HG02981 (cell line): ENCODE measurements around the gene LPCAT3.

ENCODE experiments used
- ATAC-seq: cut with Tn5 transposase; IDR thresholded peaks from one replicate; pipeline ENCODE4 v1.9.1; 2021; ENCODE audit warnings: mild to moderate bottlenecking, moderate library complexity; ENCODE audit not compliant: unreplicated experiment

LPCAT3 gene

DNA sequence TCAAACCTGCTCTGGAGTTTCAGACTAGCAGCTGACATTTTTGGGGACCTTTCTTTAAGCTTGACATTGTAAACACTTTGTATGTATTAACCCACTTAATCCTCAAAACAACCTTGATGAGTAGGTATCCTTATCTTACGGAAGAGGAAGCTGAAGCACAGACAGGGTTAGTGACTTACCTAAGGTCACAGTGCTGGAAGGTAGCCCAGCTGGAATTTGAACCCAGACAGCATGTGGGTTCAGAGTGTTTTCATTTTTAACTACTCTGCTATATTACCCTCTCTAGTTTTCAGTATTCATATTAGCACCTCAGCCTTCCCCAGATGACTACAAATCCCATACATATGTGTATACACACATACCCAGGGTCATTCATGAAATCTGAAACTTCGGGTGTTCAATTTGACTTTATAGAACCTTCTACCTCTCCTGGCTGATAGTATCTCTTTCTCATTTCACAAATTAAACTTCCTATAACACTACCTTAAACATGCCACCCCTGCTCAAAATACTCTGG, 13.9 kb downstream of the LPCAT3 start:
- ATAC-seq: no peak

DNA sequence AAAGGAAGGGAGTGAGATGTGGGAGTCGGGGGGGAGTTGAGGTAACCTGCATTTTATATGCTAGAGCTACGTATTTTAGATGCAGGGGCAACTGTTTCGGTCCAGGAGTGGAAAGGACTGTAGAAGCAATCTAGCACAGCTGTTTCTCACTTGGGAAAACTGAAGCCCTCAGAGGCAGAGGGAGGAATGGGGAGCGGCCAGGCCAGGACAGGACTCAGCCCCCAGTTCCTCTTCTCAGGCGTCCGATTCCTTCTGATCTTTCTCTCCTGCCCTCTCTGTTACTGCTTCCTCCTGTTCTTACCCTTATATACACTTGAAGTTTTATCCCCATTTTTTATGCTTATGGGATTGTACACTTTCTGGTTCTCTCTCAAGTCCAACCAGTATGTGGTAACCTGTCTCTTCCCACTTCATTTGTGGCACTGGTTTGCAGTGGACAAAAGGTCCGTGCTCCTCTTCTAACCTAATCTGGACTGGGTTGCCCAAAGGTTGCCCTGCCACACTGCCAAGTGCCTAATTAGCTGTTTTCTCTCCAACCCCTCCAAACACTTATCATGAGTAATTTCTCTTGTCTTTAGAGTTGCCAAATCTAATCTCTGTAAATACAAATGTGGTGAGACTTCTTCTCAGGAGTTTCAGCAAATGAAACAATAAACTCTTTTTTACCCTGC, 16.2 kb downstream of the LPCAT3 start:
- no peak for ATAC-seq

DNA sequence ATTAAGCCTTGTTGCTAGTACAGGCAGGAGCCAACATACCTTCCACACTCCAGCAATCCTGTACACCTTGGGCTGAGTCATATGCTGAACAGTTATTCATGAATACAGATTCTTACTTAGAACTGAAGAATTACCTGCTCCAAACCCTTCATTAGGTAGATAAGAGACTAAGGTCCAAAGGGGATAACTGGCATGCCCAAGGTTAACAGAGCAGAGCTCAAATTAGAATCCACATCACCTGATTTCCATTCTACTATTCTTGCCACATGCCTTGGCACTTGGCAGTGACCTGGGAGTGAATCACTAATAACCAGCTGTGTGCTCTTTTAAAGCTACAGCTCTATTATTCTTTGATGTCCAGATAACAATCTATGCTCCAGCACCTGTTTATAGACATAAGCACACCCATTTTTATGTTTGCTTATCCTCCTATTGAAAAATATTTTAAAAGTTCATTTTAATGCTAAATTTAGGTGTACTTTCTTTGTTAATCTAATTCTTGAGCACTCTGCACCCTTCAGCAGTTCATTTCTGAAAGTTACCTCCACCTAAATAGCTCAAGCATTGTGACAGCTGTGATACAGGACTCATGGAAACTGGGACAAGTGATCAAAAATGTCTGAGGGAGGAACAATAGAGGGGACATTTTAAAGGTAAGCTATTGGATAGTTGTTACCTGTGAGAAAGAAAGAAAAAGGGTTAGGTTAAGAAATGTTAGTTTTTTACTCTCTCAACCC, 19.4 kb downstream of the LPCAT3 start:
- ATAC-seq: no peak

DNA sequence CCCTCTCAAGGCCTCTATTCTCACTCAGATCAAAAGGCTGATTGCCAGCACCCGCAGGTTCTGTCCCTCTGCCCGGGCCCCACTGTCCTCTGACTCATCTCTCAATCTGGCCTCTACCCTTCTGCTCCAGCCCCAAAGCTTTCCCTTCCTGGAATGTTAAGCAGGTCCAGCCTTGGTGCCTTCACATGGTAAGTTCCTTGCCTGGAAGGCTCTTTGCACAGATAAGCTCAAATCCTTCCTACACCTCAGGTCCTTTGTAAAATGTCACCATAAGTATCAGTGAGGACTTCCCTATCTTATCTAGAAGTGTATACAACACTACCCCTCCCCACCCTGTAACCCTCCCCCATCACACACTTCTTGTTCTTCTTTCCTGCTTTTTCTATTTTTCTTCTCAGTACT, 22.2 kb downstream of the LPCAT3 start:
- ATAC-seq: no peak

DNA sequence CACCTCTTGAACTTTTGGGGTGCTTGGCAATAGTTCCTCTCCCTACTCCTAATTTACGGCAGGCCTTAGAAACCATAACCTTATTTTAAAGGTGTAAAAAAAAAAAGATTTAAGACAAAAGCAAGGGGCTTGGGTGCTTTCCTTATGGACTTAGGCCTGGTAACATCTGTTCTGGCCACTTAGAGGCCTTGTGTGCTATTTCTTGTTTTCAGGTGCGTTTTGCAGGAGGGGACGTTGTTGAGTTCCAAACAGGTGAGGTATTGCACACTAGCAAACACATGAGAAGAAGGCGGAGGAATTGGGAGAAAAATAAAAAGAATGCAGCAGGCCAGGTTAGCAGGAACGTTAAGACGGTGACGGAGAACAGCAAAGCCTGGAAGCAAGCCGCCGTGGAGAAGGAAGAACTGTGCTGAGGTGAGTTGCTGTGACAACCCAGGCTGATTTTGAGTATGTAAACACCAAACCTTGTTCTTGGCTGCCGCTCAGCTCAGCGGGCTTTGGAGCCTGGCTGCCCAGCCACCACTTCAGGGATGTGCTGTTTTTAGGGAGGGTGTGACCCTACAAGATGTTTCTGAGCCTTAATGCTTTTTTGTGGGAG, 30.2 kb downstream of the LPCAT3 start:
- ATAC-seq: no peak

DNA sequence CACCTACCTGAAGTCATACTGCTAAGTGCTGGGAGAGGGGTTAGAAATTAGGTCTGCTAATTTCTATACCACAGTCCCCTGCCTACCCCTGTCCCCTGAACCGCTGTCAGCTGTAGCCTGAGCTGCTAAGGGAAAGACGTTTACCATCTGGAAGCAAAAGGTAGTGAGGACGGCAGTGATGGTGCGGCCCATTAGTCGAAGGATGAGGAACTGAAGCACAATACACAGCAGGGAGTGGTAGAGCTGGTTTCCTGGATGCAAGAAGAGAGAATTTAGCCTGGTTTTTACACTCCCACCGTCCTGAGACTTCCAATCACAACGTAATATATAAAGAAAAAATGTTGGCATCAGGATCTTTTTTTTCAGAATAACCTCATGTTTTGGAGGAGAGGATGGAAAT, 35.7 kb downstream of the LPCAT3 start:
- no peak for ATAC-seq

DNA sequence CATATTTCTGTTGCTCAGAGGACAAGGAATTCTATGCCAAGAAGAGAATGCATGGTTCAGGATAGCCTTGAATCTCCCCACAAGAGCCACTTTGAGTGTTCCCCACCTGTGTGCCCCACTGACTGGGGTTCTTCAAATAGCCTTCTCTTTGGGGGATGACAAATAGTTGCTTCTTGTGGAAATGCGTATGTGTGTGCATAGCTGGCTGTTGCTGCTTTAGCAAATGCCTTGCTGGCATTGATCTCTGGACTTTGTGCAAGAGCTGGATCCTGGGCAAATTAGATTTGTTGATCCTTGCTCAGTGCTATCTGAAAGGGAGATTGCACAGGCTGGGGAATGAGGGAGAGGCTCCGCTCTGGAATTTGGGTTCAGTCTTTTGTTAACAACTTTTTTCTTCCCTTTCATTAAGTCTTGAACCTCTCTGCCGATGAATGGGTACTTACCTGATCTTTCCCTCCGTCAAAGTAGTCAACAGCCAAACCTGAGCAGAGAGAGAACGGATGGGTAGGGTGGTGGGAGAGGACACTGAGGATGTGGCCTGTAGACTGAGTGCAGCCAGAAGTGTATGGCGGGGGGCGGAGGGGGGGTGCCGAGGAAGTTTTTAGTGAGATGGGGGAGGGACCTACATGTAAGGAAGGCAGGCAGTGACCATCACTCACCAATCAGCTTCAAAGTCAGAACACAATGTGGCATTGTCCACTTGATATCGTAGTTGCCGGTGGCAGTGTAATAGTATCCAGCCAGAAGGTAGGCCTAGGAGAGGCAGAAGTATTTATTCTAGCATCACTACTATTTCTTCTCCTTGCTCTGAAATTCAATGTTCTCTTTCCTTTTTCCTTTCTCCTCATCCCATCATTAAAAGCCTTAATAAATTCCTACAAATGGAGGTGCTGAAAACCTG, 36.9 kb downstream of the LPCAT3 start:
- no peak for ATAC-seq

DNA sequence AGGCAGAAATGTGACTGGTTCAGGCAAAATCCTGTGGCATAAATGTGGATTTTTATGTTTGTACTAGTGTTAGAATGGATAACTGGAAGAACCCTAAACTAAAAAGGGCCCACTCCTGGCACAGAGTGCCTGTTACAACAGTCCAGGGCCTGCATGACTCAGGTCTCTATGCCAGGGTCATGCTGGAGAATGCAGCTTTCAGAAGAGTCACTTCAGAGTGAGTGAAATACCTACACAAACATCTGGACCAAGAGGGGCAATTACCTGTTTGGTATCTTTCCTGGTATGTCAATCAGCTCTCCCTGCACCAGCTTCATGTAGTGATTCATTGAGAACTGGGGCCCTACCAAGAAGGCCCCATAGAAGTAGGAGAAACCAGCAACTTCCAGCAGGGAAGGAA, 37.5 kb downstream of the LPCAT3 start:
- ATAC-seq: no peak

DNA sequence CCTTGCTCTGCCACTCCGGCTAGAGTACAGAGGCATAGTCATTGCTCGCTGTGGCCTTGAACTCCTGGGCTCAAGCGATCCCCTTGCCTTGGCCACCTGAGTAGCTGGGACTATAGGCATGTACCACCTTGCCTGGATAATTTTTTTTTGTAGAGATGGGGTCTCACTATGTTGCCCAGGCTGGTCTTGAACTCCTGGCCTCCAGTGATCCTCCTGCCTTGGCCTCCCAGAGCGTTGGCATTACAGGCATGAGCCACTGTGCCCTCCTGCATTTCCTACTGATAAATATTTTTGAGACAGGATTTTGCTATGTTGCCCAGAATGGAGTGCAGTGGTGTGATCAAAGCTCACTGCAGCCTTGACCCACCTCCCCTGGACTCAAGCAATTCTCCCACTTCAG, 38.2 kb downstream of the LPCAT3 start:
- no peak for ATAC-seq

DNA sequence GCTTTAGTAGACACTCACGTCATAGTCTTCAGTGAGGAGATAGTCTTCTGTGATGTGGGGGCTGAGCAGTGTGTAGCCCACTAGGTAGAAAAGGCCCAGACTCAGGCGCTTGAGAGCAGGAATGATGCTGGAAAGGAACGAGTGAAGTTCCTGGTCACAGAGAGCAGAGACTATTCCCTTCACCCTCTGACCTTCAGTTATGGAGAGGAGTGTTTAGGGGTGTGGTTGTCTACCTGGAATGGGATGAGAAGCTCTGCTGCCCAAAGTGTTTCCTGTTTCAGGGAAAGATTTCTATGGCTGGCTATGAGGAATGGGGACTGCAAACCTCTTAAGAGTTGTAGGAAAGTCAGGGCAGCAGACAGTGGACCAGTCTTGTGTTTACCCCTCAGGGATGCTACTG, 38.8 kb downstream of the LPCAT3 start:
- ATAC-seq: no peak

DNA sequence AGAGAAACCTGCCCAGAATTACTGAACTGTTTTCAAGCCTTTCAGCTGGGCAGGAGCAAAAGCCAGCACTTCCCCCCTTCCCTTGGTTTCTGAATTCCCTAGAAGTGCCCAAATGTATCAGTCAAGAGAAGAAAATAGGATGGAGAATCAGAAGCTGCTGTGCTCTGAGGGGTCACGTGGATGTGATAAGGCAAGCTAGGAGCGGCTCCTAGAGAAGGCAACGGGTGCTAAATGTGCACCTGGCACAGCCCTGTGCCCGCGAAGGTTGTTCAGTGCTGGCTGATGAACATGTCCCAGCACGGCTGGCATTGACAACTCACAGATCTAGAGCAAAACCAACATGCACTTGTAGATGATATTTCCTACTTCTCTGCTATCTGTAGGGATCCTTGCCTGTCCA, 39.3 kb downstream of the LPCAT3 start:
- ATAC-seq: no peak

DNA sequence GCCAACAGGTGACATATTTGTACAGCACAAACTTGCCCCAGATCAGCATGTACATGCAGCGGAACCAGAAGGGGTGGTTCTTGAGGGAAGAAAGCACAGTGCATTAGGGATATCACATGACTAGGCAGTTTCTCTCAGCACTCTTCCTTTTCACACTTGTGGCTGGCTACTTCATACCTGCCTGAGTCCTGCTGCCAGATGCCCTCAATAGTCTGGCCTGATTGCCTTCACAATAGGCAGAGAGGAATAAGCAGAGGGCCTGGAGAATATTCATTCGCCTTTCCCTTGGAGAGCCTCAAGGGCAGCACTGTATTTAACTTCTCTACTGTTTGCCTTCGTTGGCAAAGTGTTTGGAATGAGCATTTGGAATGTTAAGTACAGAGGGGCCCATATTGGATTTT, 39.7 kb downstream of the LPCAT3 start:
- no peak for ATAC-seq

DNA sequence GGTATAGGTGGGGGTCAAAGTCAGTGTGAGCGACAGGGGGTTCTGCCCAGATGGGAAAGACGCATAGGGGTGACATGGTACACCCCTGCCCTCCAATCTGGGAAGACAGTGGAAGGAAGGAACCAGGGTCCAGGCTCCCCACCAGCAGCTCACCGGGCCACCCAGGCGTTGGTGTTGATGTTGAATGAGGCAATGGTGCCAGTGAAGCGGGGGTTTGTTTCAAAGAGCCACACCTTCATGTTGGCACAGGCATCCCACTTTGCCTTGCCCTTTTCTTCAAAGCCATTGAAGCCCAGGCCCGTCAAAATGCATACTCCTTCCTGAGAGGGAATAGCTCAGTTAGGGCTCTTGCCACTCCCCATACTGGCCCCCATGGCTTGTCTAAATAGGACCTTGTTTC, 40.1 kb downstream of the LPCAT3 start:
- ATAC-seq: no peak

DNA sequence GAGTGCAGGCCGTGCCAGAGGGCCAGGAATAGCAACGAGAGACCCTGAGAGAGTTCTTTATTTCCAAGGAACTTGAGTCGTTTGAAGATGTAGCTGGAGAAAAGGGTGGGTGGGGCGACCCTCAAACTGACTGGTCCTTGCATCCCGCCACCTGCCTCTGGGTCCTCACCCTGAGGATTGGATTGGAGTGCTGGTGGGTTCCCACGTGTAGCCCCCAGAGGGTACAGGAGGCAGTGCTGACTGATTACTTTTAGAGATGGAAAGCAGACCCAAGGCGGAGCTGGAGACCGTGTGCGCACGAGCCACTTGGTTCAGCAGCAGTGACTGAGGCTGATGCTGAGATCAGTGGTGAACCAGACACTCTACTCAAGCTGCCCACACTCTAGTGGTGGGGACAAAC, 40.6 kb downstream of the LPCAT3 start:
- ATAC-seq: no peak

DNA sequence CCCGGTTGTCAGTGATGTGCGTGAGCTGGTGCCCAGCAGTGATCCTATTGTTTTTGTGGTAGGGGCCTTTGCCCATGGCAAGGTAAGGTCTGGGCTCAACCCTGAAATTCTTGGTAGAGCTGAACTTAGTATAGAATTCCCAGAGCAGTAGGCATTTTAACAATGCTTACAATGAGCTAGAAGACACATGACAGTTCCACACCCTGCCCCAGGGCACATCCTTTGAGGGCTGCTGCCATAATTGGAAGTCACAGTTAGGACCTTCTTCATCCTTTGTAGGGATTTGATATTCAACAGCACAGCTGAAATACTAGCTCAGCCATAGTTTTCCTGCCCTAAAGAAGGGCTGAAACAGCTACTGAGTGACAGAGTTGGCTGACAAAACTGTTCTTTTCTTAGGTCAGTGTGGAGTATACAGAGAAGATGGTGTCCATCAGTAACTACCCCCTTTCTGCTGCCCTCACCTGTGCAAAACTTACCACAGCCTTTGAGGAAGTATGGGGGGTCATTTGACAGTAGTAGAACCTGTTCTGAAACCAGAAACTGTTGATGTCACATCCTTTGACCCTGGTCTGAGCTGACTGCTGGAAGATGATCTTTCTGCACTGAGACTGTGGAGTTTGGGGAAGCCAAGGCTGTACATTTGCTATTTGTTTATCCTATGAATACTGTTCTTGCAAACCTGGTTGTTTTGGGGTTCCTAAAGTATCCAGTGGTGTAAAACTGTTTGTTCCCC, 42.8 kb downstream of the LPCAT3 start:
- no peak for ATAC-seq

DNA sequence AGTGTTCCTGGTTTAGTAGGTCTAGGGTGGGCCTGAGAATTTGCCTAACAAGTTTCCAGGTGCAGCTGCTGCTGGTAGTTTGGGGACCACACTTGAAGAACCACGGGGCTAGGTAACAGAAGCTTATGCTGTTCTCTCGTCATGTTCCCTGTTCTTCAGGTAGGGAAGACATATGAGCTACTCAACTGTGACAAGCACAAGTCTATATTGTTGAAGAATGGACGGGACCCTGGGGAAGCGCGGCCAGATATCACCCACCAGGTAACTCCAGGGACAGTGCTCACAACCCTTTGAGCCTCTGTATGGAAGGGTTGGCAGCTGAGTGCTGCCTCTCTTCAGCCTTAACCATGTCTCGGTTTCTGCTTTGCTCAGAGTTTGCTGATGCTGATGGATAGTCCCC, 44.1 kb downstream of the LPCAT3 start:
- no peak for ATAC-seq

DNA sequence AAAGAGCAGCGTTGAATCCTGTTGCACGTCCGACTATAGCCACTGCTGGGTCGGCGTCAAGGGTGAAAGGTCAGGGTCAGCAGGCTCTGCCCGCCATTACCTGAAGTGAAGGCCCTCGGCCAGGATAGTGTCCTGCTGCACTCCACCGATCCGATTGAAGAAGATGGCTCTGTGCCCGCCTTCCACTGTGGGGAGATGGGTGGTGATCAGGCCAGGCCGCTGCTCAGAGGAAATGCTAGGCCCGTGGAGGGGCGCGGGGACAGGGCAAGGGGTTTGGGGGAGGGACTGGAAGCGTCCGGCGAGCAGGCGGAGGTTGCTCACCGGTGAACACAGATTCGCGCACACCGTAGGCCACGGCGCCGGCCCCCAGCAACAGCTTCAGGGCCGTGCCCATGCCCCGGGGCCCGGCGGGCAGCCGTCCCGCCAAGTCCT, 48.2 kb downstream of the LPCAT3 start:
- ATAC-seq: peak; percentile 4

DNA sequence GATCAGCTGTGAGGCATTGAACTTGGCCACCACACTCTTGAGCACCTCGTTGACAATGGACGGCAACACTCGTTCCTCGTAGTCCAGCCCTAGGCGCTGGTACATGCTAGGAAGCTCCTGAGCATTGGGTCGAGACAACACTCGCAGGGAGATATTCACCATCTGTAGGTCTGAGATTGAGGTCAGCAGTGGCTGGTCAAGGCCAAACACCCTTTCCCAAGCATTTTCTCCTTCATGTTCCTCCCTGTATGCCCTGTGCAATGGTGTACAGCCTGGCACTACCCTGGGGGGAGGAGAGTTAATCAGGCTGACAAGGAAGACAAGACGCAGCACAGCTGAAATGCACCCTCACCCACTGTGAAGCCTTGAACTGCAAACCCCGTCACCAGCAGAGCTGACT, 49.9 kb downstream of the LPCAT3 start:
- no peak for ATAC-seq

DNA sequence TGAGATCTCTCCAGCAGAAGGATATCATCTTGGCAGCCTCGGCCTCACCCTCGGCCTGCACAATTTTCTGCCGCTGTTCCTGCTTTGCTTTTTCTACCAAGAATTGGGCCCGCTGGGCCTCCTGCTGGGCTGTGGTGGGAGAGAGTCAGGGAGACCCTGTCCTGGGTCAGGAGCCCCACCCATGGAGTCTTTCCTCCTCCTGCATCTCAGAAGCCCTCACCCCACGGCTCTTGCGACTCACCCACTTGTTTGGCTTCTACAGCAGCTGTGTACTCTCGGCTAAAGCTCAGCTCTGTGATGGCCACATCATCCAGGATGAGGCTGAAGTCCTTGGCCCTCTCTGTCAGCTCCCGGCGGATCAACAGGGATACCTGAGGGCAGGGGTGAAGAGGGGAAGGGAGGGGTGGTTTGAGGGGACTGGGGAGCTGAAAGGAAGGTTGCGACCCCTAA, 50.6 kb downstream of the LPCAT3 start:
- no peak for ATAC-seq

DNA sequence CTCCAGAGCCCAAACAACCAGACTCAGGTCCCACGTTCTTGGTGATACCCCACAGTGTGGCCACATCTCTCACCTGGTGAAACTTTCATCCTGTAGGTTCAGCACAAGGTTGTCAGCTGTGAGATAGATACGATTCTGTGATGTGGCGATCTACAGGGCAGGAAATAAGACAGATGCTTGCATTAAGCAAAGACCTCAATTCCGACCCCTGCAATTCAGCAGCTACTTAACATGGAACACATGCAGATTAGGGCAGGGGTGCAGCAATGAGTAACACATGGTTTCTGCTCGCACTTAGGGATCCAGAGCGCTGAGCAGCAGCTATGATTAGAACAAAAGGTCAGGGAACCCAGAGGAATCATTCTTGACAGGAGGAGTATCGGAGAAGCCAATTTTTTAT, 51.9 kb downstream of the LPCAT3 start:
- no peak for ATAC-seq
